Mesothelial cell of epicardium (in vitro differentiated cells): ENCODE data around the gene FOS. TPM values are rescaled to one million over a fixed set of nuclear protein-coding genes. Genes with fewer than 3 reads are reported as not detected.

Source experiments
- DNase-seq, 2 experiments: peaks; one replicate each; pipeline ENCODE4 v3.0.0; 2021; ENCODE audit warnings: low spot score in 2 of 2; ENCODE audit not compliant: unreplicated experiment in 2 of 2
- H3K27ac Mint-ChIP-seq: 2 replicates; pipeline ENCODE4 v1.8.0; 2021; ENCODE audit warnings: mixed read lengths
- H3K27me3 Mint-ChIP-seq: 2 replicates; pipeline ENCODE4 v1.8.0; 2021; ENCODE audit warnings: low read depth, mixed read lengths
- H3K36me3 Mint-ChIP-seq: 2 replicates; pipeline ENCODE4 v1.8.0; 2021; ENCODE audit warnings: mixed read lengths
- H3K4me1 Mint-ChIP-seq: 2 replicates; pipeline ENCODE4 v1.8.0; 2021; ENCODE audit warnings: mixed read lengths
- H3K4me3 Mint-ChIP-seq: 2 replicates; pipeline ENCODE4 v1.8.0; 2021; ENCODE audit warnings: mild to moderate bottlenecking, moderate library complexity, mixed read lengths
- H3K9me3 Mint-ChIP-seq: 2 replicates; pipeline ENCODE4 v1.8.0; 2021; ENCODE audit warnings: mixed read lengths
- total RNA-seq: library from RNA; stranded (reverse); gene quantifications from 3 replicates; pipeline ENCODE4 v1.2.1, GENCODE V29; 2021
- TF ChIP-seq, protein P1 (sequence below): fragments of 200-600 bp; sonication (generic); IDR thresholded peaks from one replicate; pipeline ENCODE4 v1.5.0; 2021; ENCODE audit warnings: antibody characterized with exemption; ENCODE audit not compliant: unreplicated experiment

FOS gene
- total RNA-seq, 1 donor from 2014 or later, result 789 TPM

GRCh38 chr14:75290851-75291250 is 12.2 kb downstream of the FOS start:
- Mint-ChIP-seq H3K27ac (no peak overlapping the region), H3K36me3 (no peaks in the 10 kb centered on the region), H3K4me1 (peaks cover 26% of the 10 kb centered on the region), H3K9me3 (no peaks in the 10 kb centered on the region), H3K27me3 (no peaks in the 10 kb centered on the region), H3K4me3 (no peak overlapping the region)
- DNase-seq, result no peak
- TF ChIP-seq, protein P1, sequence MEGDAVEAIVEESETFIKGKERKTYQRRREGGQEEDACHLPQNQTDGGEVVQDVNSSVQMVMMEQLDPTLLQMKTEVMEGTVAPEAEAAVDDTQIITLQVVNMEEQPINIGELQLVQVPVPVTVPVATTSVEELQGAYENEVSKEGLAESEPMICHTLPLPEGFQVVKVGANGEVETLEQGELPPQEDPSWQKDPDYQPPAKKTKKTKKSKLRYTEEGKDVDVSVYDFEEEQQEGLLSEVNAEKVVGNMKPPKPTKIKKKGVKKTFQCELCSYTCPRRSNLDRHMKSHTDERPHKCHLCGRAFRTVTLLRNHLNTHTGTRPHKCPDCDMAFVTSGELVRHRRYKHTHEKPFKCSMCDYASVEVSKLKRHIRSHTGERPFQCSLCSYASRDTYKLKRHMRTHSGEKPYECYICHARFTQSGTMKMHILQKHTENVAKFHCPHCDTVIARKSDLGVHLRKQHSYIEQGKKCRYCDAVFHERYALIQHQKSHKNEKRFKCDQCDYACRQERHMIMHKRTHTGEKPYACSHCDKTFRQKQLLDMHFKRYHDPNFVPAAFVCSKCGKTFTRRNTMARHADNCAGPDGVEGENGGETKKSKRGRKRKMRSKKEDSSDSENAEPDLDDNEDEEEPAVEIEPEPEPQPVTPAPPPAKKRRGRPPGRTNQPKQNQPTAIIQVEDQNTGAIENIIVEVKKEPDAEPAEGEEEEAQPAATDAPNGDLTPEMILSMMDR, result no peak

GRCh38 chr14:75291331-75291730 is 12.7 kb downstream of the FOS start:
- Mint-ChIP-seq H3K4me1 (peaks cover 28% of the 10 kb centered on the region), H3K36me3 (no peaks in the 10 kb centered on the region), H3K27me3 (no peaks in the 10 kb centered on the region), H3K27ac (no peak overlapping the region), H3K4me3 (no peak overlapping the region), H3K9me3 (no peaks in the 10 kb centered on the region)
- no peak for DNase-seq
- TF ChIP-seq, protein P1, result no peak

- Mint-ChIP-seq H3K36me3 (no peaks in the 10 kb centered on the region), H3K27me3 (no peaks in the 10 kb centered on the region), H3K4me1 (peaks cover 23% of the 10 kb centered on the region), H3K27ac (peak overlapping the region; percentile 59), H3K9me3 (no peaks in the 10 kb centered on the region), H3K4me3 (no peak overlapping the region)
- no peak for DNase-seq
- TF ChIP-seq, protein P1, result no peak
Measured at GRCh38 chr14:75292101-75292563, 13.5 kb downstream of the FOS start.

GRCh38 chr14:75292886-75293285 is 14.3 kb downstream of the FOS start:
- TF ChIP-seq, protein P1, result no peak
- Mint-ChIP-seq H3K9me3 (no peaks in the 10 kb centered on the region), H3K27me3 (no peaks in the 10 kb centered on the region), H3K4me3 (no peak overlapping the region), H3K36me3 (no peaks in the 10 kb centered on the region), H3K4me1 (peaks cover 23% of the 10 kb centered on the region), H3K27ac (peak overlapping the region; percentile 99)
- no peak for DNase-seq

DNA sequence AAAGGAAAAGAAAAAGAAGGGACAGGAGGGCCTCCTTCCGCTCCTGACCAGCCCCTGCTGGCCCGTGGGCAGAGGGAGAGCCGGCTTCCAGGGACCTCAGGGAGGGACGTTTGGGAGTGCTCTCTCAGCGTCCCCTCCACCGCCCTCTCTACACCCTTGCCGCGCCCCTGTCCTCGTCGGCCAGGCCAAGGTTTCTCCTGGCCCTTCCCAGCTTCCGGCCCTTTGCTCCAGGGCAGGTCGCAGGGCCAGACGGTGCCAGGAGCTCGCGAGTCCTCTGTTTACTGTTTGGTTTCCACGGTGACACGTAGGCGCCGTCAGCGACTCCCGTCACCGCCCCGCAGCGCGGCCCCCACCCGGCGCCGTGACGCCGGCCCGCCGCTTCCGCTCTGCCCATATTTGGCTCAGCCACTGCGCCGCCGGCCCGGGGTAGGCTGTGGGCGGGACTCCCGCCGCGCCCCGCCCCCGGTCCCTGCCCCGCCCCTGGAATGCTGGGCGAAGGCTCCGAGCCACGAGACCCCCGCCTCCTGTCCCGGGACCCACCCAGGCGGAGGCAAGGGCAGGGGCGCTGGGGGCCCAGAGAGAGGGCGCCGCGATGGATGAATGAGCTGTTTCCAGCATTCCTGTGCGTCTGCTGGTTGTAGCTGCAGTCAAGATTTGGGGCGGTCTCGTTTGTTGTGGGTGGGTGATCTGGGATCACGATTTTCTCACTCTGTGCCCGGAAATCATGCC is 15.5 kb downstream of the FOS start:
- Mint-ChIP-seq H3K36me3 (no peaks in the 10 kb centered on the region), H3K9me3 (no peaks in the 10 kb centered on the region), H3K27ac (peak overlapping the region; percentile 99), H3K4me1 (peaks cover 32% of the 10 kb centered on the region), H3K4me3 (peak overlapping the region; percentile 78), H3K27me3 (no peaks in the 10 kb centered on the region)
- TF ChIP-seq, protein P1, result no peak
- DNase-seq, result peak; percentile 94 to 97
